HepG2 (cell line): ENCODE results near the gene NUBPL. TPM values are rescaled to one million over a fixed set of nuclear protein-coding genes. Genes with fewer than 3 reads are reported as not detected.

Experiments used
- AGO1 ChIP-seq: fragments of 200-400 bp; formaldehyde crosslinking; IDR thresholded peaks from 2 replicates; pipeline ENCODE4 v1.6.1; 2017; ENCODE audit warnings: mild to moderate bottlenecking, low read depth, low read length, moderate library complexity; ENCODE audit not compliant: poor library complexity, severe bottlenecking
- ARID2 ChIP-seq: sonication (generic); formaldehyde crosslinking; IDR thresholded peaks from 2 replicates; pipeline ENCODE4 v1.8.1; 2022; ENCODE audit warnings: mild to moderate bottlenecking, missing genetic modification reagents, borderline replicate concordance
- ETV6 ChIP-seq: sonication (generic); formaldehyde crosslinking; conservative IDR thresholded peaks from 2 replicates; pipeline ENCODE4 v1.4.0; 2020; ENCODE audit warnings: missing genetic modification reagents
- FOXA1 ChIP-seq, 2 experiments: fragments of 450-650 bp in 1 of 2; sonication (generic) in 1 of 2; formaldehyde crosslinking in 1 of 2; IDR thresholded peaks; 2 replicates each; pipeline versions ENCODE4 v1.4.0 to v1.6.1; 2016 to 2020; ENCODE audit warnings: missing genetic modification reagents in 1 of 2
- FOXC1 ChIP-seq: sonication (generic); formaldehyde crosslinking; IDR thresholded peaks from 2 replicates; pipeline ENCODE4 v1.8.0; 2022; ENCODE audit warnings: mild to moderate bottlenecking, missing genetic modification reagents, borderline replicate concordance
- FOXJ3 ChIP-seq: sonication (generic); formaldehyde crosslinking; IDR thresholded peaks from 2 replicates; pipeline ENCODE4 v1.4.0; 2020; ENCODE audit warnings: missing genetic modification reagents, mild to moderate bottlenecking, borderline replicate concordance
- GZF1 ChIP-seq: sonication (generic); formaldehyde crosslinking; IDR thresholded peaks from 2 replicates; pipeline ENCODE4 v1.5.1; 2020; ENCODE audit warnings: mild to moderate bottlenecking, missing genetic modification reagents
- KAT8 ChIP-seq: IDR thresholded peaks from 2 replicates; pipeline ENCODE4 v1.6.1; 2016; ENCODE audit warnings: missing genetic modification reagents, missing compliant biosample characterization
- LCORL ChIP-seq, 2 experiments: fragments of 450-650 bp in 1 of 2; sonication (generic) in 1 of 2; formaldehyde crosslinking in 1 of 2; IDR thresholded peaks; 2 replicates each; pipeline versions ENCODE4 v1.5.0 to v1.6.1; 2017 to 2020; ENCODE audit warnings: antibody characterized with exemption in 1 of 2, missing genetic modification reagents in 1 of 2
- MAFF ChIP-seq: IDR thresholded peaks from 2 replicates; pipeline ENCODE4 v1.6.1; 2011; ENCODE audit warnings: low read depth, low read length, improper control_type of control experiment
- NBN ChIP-seq: fragments of 450-650 bp; conservative IDR thresholded peaks from 2 replicates; pipeline ENCODE4 v1.6.1; 2017
- PRDM10 ChIP-seq: sonication (generic); formaldehyde crosslinking; IDR thresholded peaks from 2 replicates; pipeline ENCODE4 v1.4.0; 2020; ENCODE audit warnings: low read depth, missing genetic modification reagents
- RAD51 ChIP-seq: fragments of 450-650 bp; IDR thresholded peaks from 2 replicates; pipeline ENCODE4 v1.6.1; 2016; ENCODE audit warnings: borderline replicate concordance
- ZNF275 ChIP-seq: sonication (generic); formaldehyde crosslinking; IDR thresholded peaks from 2 replicates; pipeline ENCODE4 v1.8.0; 2022; ENCODE audit warnings: missing genetic modification reagents, mild to moderate bottlenecking, inconsistent platforms, borderline replicate concordance
- ZNF282 ChIP-seq: fragments of 450-650 bp; IDR thresholded peaks from 2 replicates; pipeline ENCODE4 v1.6.1; 2018; ENCODE audit not compliant: partially characterized antibody
- ZNF709 ChIP-seq: sonication (generic); formaldehyde crosslinking; IDR thresholded peaks from 2 replicates; pipeline ENCODE4 v1.5.0; 2020; ENCODE audit warnings: mild to moderate bottlenecking, missing genetic modification reagents
- ZNF790 ChIP-seq: sonication (generic); formaldehyde crosslinking; IDR thresholded peaks from 2 replicates; pipeline ENCODE4 v1.8.0; 2022; ENCODE audit warnings: missing genetic modification reagents, mild to moderate bottlenecking, borderline replicate concordance
- polyA plus RNA-seq, 8 experiments: library from polyadenylated mRNA; depleted of rRNA in 3 of 8; stranded (reverse) in 7 of 8; unstranded in 1 of 8; fragments of >200 nt; fragmentation: Illumina TruSeq in 4 of 8; extraction: Trizol in 4 of 8; gene quantifications; 2 replicates each; pipeline versions ENCODE4 v1.2.1 to v1.2.3, GENCODE V29; 2011 to 2016; ENCODE audit warnings: low read depth in 4 of 8, missing spikeins in 1 of 8, mixed read lengths in 1 of 8; ENCODE audit not compliant: insufficient read depth in 1 of 8
- total RNA-seq, 5 experiments: library from RNA; depleted of rRNA; stranded (reverse); fragments of >200 nt; fragmentation: Illumina TruSeq; extraction: Trizol; gene quantifications; 2 replicates each; pipeline ENCODE4 v1.2.3, GENCODE V29; 2016; ENCODE audit warnings: low read depth in 1 of 5
- TF ChIP-seq, protein P1 (sequence below): sonication (generic); formaldehyde crosslinking; IDR thresholded peaks from 2 replicates; pipeline ENCODE4 v1.4.0; 2020; ENCODE audit warnings: missing genetic modification reagents

The NUBPL gene
- total and polyA plus RNA-seq, 2 of the 13 experiments (the other 11 are each of a cell fraction or from before 2014, with no cell fraction given): 21.3 to 44.1 TPM

GRCh38 chr14:31825459-31825858 is 264.3 kb downstream of the NUBPL start (continued):
- 0 out of 2 replicates have a peak, but pooled peaks have one; percentile 4 for TF ChIP-seq LCORL (IDR thresholded peaks at IDR 0.05)
- TF ChIP-seq LCORL (CRISPR knock-in tag; IDR thresholded peaks at IDR 0.05): no peak
- TF ChIP-seq ZNF790 (CRISPR knock-in tag): no peak
- TF ChIP-seq NBN: 0 out of 2 replicates have a peak, but pooled peaks have one; percentile 21
- no peak for TF ChIP-seq GZF1 (CRISPR knock-in tag)
- no peak for TF ChIP-seq ETV6
- TF ChIP-seq FOXC1 (CRISPR knock-in tag): no peak
- TF ChIP-seq FOXA1 (IDR thresholded peaks at IDR 0.05): peak; percentile 14; the same call in 1 of the 2 replicates
- no peak for TF ChIP-seq FOXA1 (CRISPR knock-in tag; IDR thresholded peaks at IDR 0.05)
- no peak for TF ChIP-seq ARID2
- no peak for TF ChIP-seq PRDM10 (CRISPR knock-in tag)
- no peak for TF ChIP-seq FOXJ3 (CRISPR knock-in tag)
- TF ChIP-seq ZNF282: peak; percentile 46
- TF ChIP-seq MAFF: no peak
- TF ChIP-seq, protein P1, sequence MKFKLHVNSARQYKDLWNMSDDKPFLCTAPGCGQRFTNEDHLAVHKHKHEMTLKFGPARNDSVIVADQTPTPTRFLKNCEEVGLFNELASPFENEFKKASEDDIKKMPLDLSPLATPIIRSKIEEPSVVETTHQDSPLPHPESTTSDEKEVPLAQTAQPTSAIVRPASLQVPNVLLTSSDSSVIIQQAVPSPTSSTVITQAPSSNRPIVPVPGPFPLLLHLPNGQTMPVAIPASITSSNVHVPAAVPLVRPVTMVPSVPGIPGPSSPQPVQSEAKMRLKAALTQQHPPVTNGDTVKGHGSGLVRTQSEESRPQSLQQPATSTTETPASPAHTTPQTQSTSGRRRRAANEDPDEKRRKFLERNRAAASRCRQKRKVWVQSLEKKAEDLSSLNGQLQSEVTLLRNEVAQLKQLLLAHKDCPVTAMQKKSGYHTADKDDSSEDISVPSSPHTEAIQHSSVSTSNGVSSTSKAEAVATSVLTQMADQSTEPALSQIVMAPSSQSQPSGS: no peak
- no peak for TF ChIP-seq ZNF709 (CRISPR knock-in tag)
- no peak for TF ChIP-seq KAT8 (CRISPR knock-in tag)
- 0 out of 2 replicates have a peak, but pooled peaks have one; percentile 5 for TF ChIP-seq RAD51
- TF ChIP-seq AGO1: no peak
- TF ChIP-seq ZNF275: no peak
